Measurements from ENCODE around the gene GPC5. TPM values are rescaled to one million over a fixed set of nuclear protein-coding genes. Genes with fewer than 3 reads are reported as not detected.

GPC5 gene
- polyA plus RNA-seq, 2 of the 4 experiments (the other 2 are of a cell fraction), result not detected

- no peak for TF ChIP-seq ESRRA (IDR thresholded peaks at IDR 0.05; ENCODE audit: borderline replicate concordance, low read length)
- no peak for TF ChIP-seq KDM5A (IDR thresholded peaks at IDR 0.05)
- no peak for TF ChIP-seq CBX2 (IDR thresholded peaks at IDR 0.05; ENCODE audit: borderline replicate concordance, low read depth)
- TF ChIP-seq ZFP36 (IDR thresholded peaks at IDR 0.05; ENCODE audit: borderline replicate concordance, partially characterized antibody), result no peak
- no peak for TF ChIP-seq GATA3 (IDR thresholded peaks at IDR 0.05; ENCODE audit: borderline replicate concordance)
- no peak for TF ChIP-seq RCOR1 (IDR thresholded peaks at IDR 0.05; ENCODE audit: low read depth, low read length)
- TF ChIP-seq FOSL2 (IDR thresholded peaks at IDR 0.05), result no peak
- no peak for TF ChIP-seq FOSL2 (CRISPR knock-in tag; IDR thresholded peaks at IDR 0.05)
- TF ChIP-seq NPAS2 (CRISPR knock-in tag; IDR thresholded peaks at IDR 0.05; ENCODE audit: borderline replicate concordance), result no peak
- TF ChIP-seq BCL3 (IDR thresholded peaks at IDR 0.05), result no peak
- TF ChIP-seq CHD2 (IDR thresholded peaks at IDR 0.05; ENCODE audit: low read length, partially characterized antibody), result no peak
- no peak for TF ChIP-seq NR3C1 (IDR thresholded peaks at IDR 0.05)
- Histone ChIP-seq H3K4me3 (no peak overlapping the region), H3K4me1 (no peaks in the 10 kb centered on the region), H3K9me3 (no peaks in the 10 kb centered on the region), H3K27ac (no peak overlapping the region), H3K4me2 (no peak overlapping the region)
- FAIRE-seq, result no peak
- no peak for ATAC-seq
- POLR2A ChIA-PET, result no interaction called here
- DNase-seq (ENCODE audit: low read depth in 1 of 2, low spot score in 1 of 2), result no peak
- CTCF ChIA-PET, result no interaction called here
- WGBS (ENCODE audit: missing lambda C conversion rate), result 24% methylated on average over 3 of the region's 3 CpGs
Observed at GRCh38 chr13:91627952-91628739, 229.7 kb downstream of the GPC5 start.

- Histone ChIP-seq H3K9me3 (no peaks in the 10 kb centered on the region), H3K4me2 (no peak overlapping the region), H3K4me3 (no peak overlapping the region), H3K4me1 (no peaks in the 10 kb centered on the region), H3K27ac (no peak overlapping the region)
- CTCF ChIA-PET, result no interaction called here
- ATAC-seq (no peak), FAIRE-seq (no peak), DNase-seq (ENCODE audit: low read depth in 1 of 2, low spot score in 1 of 2) (no peak)
- WGBS (ENCODE audit: missing lambda C conversion rate), result 29% methylated on average over 1 of the region's 1 CpG
- TF ChIP-seq USF2 (IDR thresholded peaks at IDR 0.05), result no peak
- TF ChIP-seq JUNB (IDR thresholded peaks at IDR 0.05), result no peak
- no peak for TF ChIP-seq NFE2L2 (conservative IDR thresholded peaks at IDR 0.05; ENCODE audit: low read length)
- no peak for TF ChIP-seq HEYL (CRISPR knock-in tag; IDR thresholded peaks at IDR 0.05)
- no peak for TF ChIP-seq FOXS1 (CRISPR knock-in tag; IDR thresholded peaks at IDR 0.05)
- no peak for TF ChIP-seq RNF2 (IDR thresholded peaks at IDR 0.05; ENCODE audit: borderline replicate concordance, low read depth)
- no peak for TF ChIP-seq TFCP2L1 (CRISPR knock-in tag; IDR thresholded peaks at IDR 0.05)
- TF ChIP-seq HOXB5 (CRISPR knock-in tag; IDR thresholded peaks at IDR 0.05), result no peak
- no peak for TF ChIP-seq CBX2 (IDR thresholded peaks at IDR 0.05; ENCODE audit: borderline replicate concordance, low read depth)
- TF ChIP-seq CTCF (IDR thresholded peaks at IDR 0.05), result no peak
- no peak for TF ChIP-seq RARB (CRISPR knock-in tag; IDR thresholded peaks at IDR 0.05)
- no peak for TF ChIP-seq TP53 (CRISPR knock-in tag; IDR thresholded peaks at IDR 0.05)
- no peak for TF ChIP-seq BCL3 (IDR thresholded peaks at IDR 0.05)
- no peak for TF ChIP-seq HOXB13 (CRISPR knock-in tag; IDR thresholded peaks at IDR 0.05; ENCODE audit: low read depth)
- no peak for TF ChIP-seq POLR2AphosphoS2 (conservative IDR thresholded peaks at IDR 0.05; ENCODE audit: low read length)
- TF ChIP-seq HDAC2 (IDR thresholded peaks at IDR 0.05), result no peak
- no peak for TF ChIP-seq PHF8 (IDR thresholded peaks at IDR 0.05; ENCODE audit: borderline replicate concordance, low read depth)
- TF ChIP-seq ZFP36 (IDR thresholded peaks at IDR 0.05; ENCODE audit: borderline replicate concordance, partially characterized antibody), result no peak
- no peak for TF ChIP-seq ATOH8 (CRISPR knock-in tag; IDR thresholded peaks at IDR 0.05; ENCODE audit: low read depth)
- POLR2A ChIA-PET, result no interaction called here
Observed at GRCh38 chr13:91630946-91631345, 232.5 kb downstream of the GPC5 start.

All from A549 (cell line).